ENCODE measurements around the gene ZSWIM1.

Gene ZSWIM1

GRCh38 chr20:45880988-45881788 is at the start of gene ZSWIM1:
TSS of gene ZSWIM1 (plus strand) at chr20:45881227. CDS start at chr20:45882593, 1,366 bp downstream.
- Mint-ChIP-seq H3K36me3 (ENCODE audit: low read depth) (peaks cover 47% of the 10 kb centered on the region), H3K4me3 (peak within 1 kb of the TSS; percentile 89), H3K9me3 (no peaks in the 10 kb centered on the region), H3K27ac (peak within 1 kb of the TSS; percentile 85), H3K27me3 (no peaks in the 10 kb centered on the region), H3K4me1 (ENCODE audit: low read depth) (peaks cover 39% of the 10 kb centered on the region)
- intact Hi-C loops (cut with micrococcal nuclease) = loop anchor here (10.0 kb wide), 1 partner anchor 76 kb away; no protein-coding TSS in a partner anchor

GRCh38 chr20:45832619-45833018 is 48.4 kb upstream of the ZSWIM1 start:
- no peaks in the 10 kb centered on the region for H3K36me3 Mint-ChIP-seq (ENCODE audit: low read depth)
- H3K27ac Mint-ChIP-seq = peak overlapping the region; percentile 84
- peak overlapping the region; percentile 77 for H3K4me3 Mint-ChIP-seq
- H3K27me3 Mint-ChIP-seq = peaks cover 4% of the 10 kb centered on the region
- intact Hi-C loops (cut with micrococcal nuclease) = no loop called here
- H3K9me3 Mint-ChIP-seq = no peaks in the 10 kb centered on the region
- peaks cover 47% of the 10 kb centered on the region for H3K4me1 Mint-ChIP-seq (ENCODE audit: low read depth)

DNA sequence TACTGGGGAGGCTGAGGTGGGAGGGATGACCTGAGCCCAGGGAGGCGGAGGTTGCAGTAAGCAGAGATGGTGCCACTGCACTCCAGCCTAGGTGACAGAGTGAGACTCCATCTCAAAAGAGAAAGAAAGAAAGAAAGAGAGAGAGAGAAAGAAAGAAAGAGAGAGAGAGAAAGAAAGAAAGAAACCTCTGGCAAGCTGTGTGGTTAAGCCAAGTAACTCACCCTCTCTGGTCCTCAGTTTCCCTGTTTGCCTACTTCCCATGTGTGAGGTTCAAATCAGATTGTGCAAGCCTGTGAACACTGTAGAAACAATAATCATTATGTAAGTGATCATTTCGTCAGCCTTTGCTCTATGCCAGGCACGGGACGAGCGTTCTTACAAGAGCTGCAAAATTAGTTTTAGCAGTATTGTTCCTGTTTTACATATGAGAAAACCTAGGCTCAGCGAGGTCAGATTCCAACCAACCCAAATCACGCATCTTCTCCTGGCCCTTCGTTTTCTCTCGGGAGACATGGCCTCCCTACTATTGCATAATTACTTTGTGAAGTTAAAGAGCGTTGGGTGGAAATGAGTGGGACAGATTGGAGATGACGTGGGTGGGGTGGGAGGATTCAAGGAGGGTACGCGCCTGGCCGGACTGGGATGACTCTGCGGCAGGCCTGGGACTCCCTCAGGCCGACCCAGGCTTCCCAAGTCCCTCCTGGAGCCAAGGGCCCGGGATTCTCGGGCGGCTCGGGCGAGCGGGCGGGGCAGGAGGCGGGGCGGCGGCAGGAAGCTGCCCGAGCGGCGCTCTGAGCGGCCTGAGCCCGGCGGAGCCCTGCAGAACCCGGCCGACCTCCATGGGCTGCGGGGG is 47.8 kb upstream of the ZSWIM1 start, which contains the start of gene SNX21:
TSS of gene SNX21 (plus strand) at position 770 of the 853 bp plus-strand sequence. CDS start 121 bp downstream, outside the sequence.
- peak within 1 kb of the TSS; percentile 77 for H3K4me3 Mint-ChIP-seq
- H3K27me3 Mint-ChIP-seq = peaks cover 3% of the 10 kb centered on the region
- H3K9me3 Mint-ChIP-seq = no peaks in the 10 kb centered on the region
- intact Hi-C loops (cut with micrococcal nuclease) = no loop called here
- H3K36me3 Mint-ChIP-seq (ENCODE audit: low read depth) = no peaks in the 10 kb centered on the region
- peaks cover 47% of the 10 kb centered on the region for H3K4me1 Mint-ChIP-seq (ENCODE audit: low read depth)
- H3K27ac Mint-ChIP-seq = peak within 1 kb of the TSS; percentile 84

GRCh38 chr20:45833883-45834796 is 46.9 kb upstream of the ZSWIM1 start:
- Mint-ChIP-seq H3K4me3 (peak overlapping the region; percentile 77), H3K27me3 (peaks cover 1% of the 10 kb centered on the region), H3K27ac (peak overlapping the region; percentile 84)

DNA sequence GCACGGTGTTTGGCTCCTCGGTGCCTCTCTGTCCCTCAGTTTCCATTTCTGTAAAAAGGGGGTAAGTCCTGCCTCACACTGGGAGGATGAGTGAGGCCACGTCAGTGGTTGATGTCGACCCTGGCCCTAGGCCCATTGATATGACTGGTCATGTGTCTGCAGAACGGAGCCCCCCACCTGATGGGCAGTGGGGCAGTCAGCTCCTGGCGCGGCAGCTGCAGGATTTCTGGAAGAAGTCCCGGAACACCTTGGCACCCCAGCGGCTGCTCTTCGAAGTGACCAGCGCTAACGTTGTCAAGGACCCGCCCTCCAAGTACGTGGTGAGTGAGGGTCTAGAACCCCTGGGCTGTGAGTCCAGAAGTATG is 46.2 kb upstream of the ZSWIM1 start:
- H3K36me3 Mint-ChIP-seq (ENCODE audit: low read depth) = peaks cover 6% of the 10 kb centered on the region
- peaks cover 1% of the 10 kb centered on the region for H3K27me3 Mint-ChIP-seq
- H3K9me3 Mint-ChIP-seq = no peaks in the 10 kb centered on the region
- H3K27ac Mint-ChIP-seq = no peak overlapping the region
- intact Hi-C loops (cut with micrococcal nuclease) = no loop called here
- peak overlapping the region; percentile 77 for H3K4me3 Mint-ChIP-seq
- peaks cover 47% of the 10 kb centered on the region for H3K4me1 Mint-ChIP-seq (ENCODE audit: low read depth)

More at GRCh38 chr20:45833883-45834796, 46.9 kb upstream of the ZSWIM1 start:
- intact Hi-C loops (cut with micrococcal nuclease) = no loop called here
- peaks cover 6% of the 10 kb centered on the region for H3K36me3 Mint-ChIP-seq (ENCODE audit: low read depth)
- peaks cover 47% of the 10 kb centered on the region for H3K4me1 Mint-ChIP-seq (ENCODE audit: low read depth)
- H3K9me3 Mint-ChIP-seq = no peaks in the 10 kb centered on the region

DNA sequence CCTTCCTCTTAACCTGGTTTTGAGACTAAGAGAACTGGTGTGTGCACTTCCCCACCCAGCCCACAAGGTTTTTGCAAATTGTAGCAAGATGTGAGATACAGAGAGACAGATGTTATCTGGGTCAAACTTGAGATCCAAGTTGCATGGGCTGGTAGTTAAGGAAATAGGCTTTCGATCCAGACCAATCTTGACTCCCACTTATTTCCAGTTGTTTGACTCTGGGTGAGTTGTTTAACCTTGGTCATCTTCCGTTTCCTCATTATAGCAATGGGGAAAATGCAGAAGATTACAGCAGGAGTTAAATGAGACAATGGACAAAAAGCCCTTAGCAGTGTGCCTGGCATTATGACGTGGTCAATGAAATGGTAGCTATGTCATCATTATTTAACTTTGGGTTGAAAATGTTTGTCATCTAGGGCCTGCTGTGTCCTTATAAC is 45.7 kb upstream of the ZSWIM1 start:
- Mint-ChIP-seq H3K27me3 (peaks cover 1% of the 10 kb centered on the region), H3K4me1 (ENCODE audit: low read depth) (peaks cover 44% of the 10 kb centered on the region), H3K36me3 (ENCODE audit: low read depth) (peaks cover 11% of the 10 kb centered on the region), H3K27ac (peak overlapping the region; percentile 17), H3K9me3 (no peaks in the 10 kb centered on the region), H3K4me3 (no peak overlapping the region)
- intact Hi-C loops (cut with micrococcal nuclease) = no loop called here

GRCh38 chr20:45835825-45836224 is 45.2 kb upstream of the ZSWIM1 start:
- intact Hi-C loops (cut with micrococcal nuclease) = no loop called here
- Mint-ChIP-seq H3K4me1 (ENCODE audit: low read depth) (peaks cover 41% of the 10 kb centered on the region), H3K27ac (peak overlapping the region; percentile 17), H3K36me3 (ENCODE audit: low read depth) (peaks cover 16% of the 10 kb centered on the region), H3K27me3 (peaks cover 1% of the 10 kb centered on the region), H3K9me3 (no peaks in the 10 kb centered on the region), H3K4me3 (no peak overlapping the region)

DNA sequence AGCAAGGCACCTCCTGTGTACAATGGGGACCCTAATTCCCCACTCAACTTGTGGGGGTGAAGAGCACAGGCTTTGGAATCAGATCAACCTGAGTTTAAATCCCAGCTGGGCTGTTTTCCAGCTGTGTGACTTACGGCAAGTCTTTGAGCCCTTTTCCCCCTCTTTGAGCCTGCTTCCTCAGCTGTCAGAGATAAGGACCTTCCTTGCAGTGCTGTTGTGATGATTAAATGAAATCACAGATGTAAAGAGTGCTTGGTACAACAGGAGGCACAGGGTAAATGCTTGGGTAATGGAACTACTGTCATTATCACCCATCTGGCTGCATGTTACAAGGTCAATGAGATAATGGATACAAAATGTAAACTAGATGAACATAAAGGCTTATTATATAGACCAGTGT is 44.2 kb upstream of the ZSWIM1 start:
- Mint-ChIP-seq H3K27me3 (peaks cover 1% of the 10 kb centered on the region), H3K4me1 (ENCODE audit: low read depth) (peaks cover 46% of the 10 kb centered on the region), H3K4me3 (no peak overlapping the region), H3K27ac (no peak overlapping the region), H3K36me3 (ENCODE audit: low read depth) (peaks cover 26% of the 10 kb centered on the region), H3K9me3 (no peaks in the 10 kb centered on the region)
- intact Hi-C loops (cut with micrococcal nuclease) = no loop called here

DNA sequence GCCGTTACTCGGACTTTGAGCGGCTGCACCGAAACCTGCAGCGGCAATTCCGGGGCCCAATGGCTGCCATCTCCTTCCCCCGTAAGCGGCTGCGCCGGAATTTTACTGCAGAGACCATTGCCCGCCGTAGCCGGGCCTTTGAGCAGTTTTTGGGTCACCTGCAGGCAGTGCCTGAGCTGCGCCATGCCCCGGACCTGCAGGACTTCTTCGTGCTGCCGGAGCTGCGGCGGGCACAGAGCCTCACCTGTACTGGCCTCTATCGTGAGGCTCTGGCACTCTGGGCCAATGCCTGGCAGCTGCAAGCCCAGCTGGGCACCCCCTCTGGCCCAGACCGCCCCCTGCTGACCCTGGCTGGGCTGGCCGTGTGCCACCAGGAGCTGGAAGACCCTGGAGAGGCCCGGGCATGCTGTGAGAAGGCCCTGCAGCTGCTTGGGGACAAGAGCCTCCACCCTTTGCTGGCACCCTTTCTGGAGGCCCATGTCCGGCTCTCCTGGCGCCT is 40.3 kb upstream of the ZSWIM1 start:
- intact Hi-C loops (cut with micrococcal nuclease) = no loop called here
- Mint-ChIP-seq H3K27me3 (no peaks in the 10 kb centered on the region), H3K4me3 (no peak overlapping the region), H3K9me3 (no peaks in the 10 kb centered on the region), H3K4me1 (ENCODE audit: low read depth) (peaks cover 39% of the 10 kb centered on the region), H3K27ac (peak overlapping the region; percentile 40), H3K36me3 (ENCODE audit: low read depth) (peaks cover 59% of the 10 kb centered on the region)

GRCh38 chr20:45841407-45842129 is 39.5 kb upstream of the ZSWIM1 start:
- Mint-ChIP-seq H3K4me1 (ENCODE audit: low read depth) (peaks cover 32% of the 10 kb centered on the region), H3K4me3 (no peak overlapping the region), H3K27me3 (no peaks in the 10 kb centered on the region), H3K27ac (peak overlapping the region; percentile 40), H3K9me3 (no peaks in the 10 kb centered on the region), H3K36me3 (ENCODE audit: low read depth) (peaks cover 67% of the 10 kb centered on the region)
- intact Hi-C loops (cut with micrococcal nuclease) = no loop called here

- Mint-ChIP-seq H3K27me3 (no peaks in the 10 kb centered on the region), H3K27ac (no peak overlapping the region), H3K9me3 (no peaks in the 10 kb centered on the region), H3K36me3 (ENCODE audit: low read depth) (peaks cover 74% of the 10 kb centered on the region), H3K4me3 (no peak overlapping the region), H3K4me1 (ENCODE audit: low read depth) (peaks cover 28% of the 10 kb centered on the region)
- intact Hi-C loops (cut with micrococcal nuclease) = no loop called here
These were observed 38.7 kb upstream of the ZSWIM1 start for GRCh38 chr20:45842169-45842812.

GRCh38 chr20:45843506-45843905 is 37.5 kb upstream of the ZSWIM1 start:
- H3K36me3 Mint-ChIP-seq (ENCODE audit: low read depth) = peaks cover 85% of the 10 kb centered on the region
- intact Hi-C loops (cut with micrococcal nuclease) = no loop called here

More at GRCh38 chr20:45843506-45843905, 37.5 kb upstream of the ZSWIM1 start:
- no peaks in the 10 kb centered on the region for H3K9me3 Mint-ChIP-seq
- no peak overlapping the region for H3K4me3 Mint-ChIP-seq
- no peak overlapping the region for H3K27ac Mint-ChIP-seq
- peaks cover 28% of the 10 kb centered on the region for H3K4me1 Mint-ChIP-seq (ENCODE audit: low read depth)
- no peaks in the 10 kb centered on the region for H3K27me3 Mint-ChIP-seq

Measured in dendritic cell treated with granulocyte-macrophage colony-stimulating factor and Interleukin-4, amounts not matched to agents 40 ng/mL and 50 ng/mL, for 4 days (primary cell).